GM12878 (cell line): ENCODE measurements around the gene LXN. TPM values are rescaled to one million over a fixed set of nuclear protein-coding genes. Genes with fewer than 3 reads are reported as not detected.

Experiments
- ATAC-seq: fragments of 200-7000 bp; cut with Tn5 transposase; 3 replicates; pipeline ENCODE4 v1.9.1; 2020; ENCODE audit warnings: mild to moderate bottlenecking, moderate library complexity
- BruUV-seq: library from RNA; stranded (reverse); fragments of 400-500 nt; replicated peaks from 2 replicates; lab custom pipeline; 2021; lab: Mats Ljungman, UMichigan
- CTCF ChIA-PET: fragments of 300-600 bp; sonication (Branson Sonifier 250); formaldehyde crosslinking; extraction: SDS; loops from one replicate; lab custom pipeline; 2021; ENCODE audit warnings: inconsistent platforms; lab: Yijun Ruan, JAX
- POLR2A ChIA-PET: fragments of 350-600 bp; formaldehyde crosslinking; extraction: SDS; loops from one replicate; lab custom pipeline; 2021; ENCODE audit warnings: inconsistent platforms; lab: Charles Lee
- RAD21 ChIA-PET: fragments of 300-600 bp; sonication (Branson Sonifier 250); formaldehyde crosslinking; loops from one replicate; lab custom pipeline; 2023; ENCODE audit warnings: antibody characterized with exemption; ENCODE audit not compliant: unreplicated experiment; lab: Charles Lee
- SMC1A ChIA-PET: fragments of 300-600 bp; sonication (Branson Sonifier 250); formaldehyde crosslinking; loops from one replicate; lab custom pipeline; 2023; ENCODE audit not compliant: unreplicated experiment, uncharacterized antibody; lab: Charles Lee
- DNase-seq: peaks from one replicate; pipeline ENCODE4 v3.0.0-alpha.2; 2011; ENCODE audit warnings: low read depth, low spot score
- FAIRE-seq: peaks from 3 replicates; lab custom pipeline; 2011; peaks lifted over from hg19 to GRCh38; lab: Jason Lieb, UNC
- H2AFZ ChIP-seq: 2 replicates; pipeline ENCODE4 v1.6.0; 2011; ENCODE audit warnings: low read depth, low read length, control low read depth; ENCODE audit not compliant: control insufficient read depth
- H3K27ac ChIP-seq: 2 replicates; pipeline ENCODE4 v1.5.1; 2011; ENCODE audit warnings: control low read depth; ENCODE audit not compliant: control insufficient read depth, insufficient read depth
- H3K27me3 ChIP-seq, 2 experiments: replicated peaks in 1 of 2; 2 replicates each; pipeline versions ENCODE4 v1.6.0 to v1.6.1; 2011; ENCODE audit warnings: low read length in 1 of 2; ENCODE audit not compliant: control insufficient read depth in 2 of 2, insufficient read depth in 2 of 2
- H3K36me3 ChIP-seq, 2 experiments: 2 replicates each; pipeline ENCODE4 v1.5.1; 2011; ENCODE audit warnings: low read length in 1 of 2; ENCODE audit not compliant: control insufficient read depth in 2 of 2, insufficient read depth in 2 of 2
- H3K4me1 ChIP-seq: 2 replicates; pipeline ENCODE4 v1.6.1; 2011; ENCODE audit warnings: mild to moderate bottlenecking, low read length, moderate library complexity, mixed read lengths; ENCODE audit not compliant: control insufficient read depth, insufficient read depth
- H3K4me2 ChIP-seq: 2 replicates; pipeline ENCODE4 v1.6.0; 2011; ENCODE audit warnings: control low read depth; ENCODE audit not compliant: control insufficient read depth, insufficient read depth
- H3K4me3 ChIP-seq: fragments of 200-600 bp; sonication (generic); 2 replicates; pipeline ENCODE4 v1.5.1; 2016
- H3K79me2 ChIP-seq: 2 replicates; pipeline ENCODE4 v1.6.0; 2011; ENCODE audit warnings: low read length; ENCODE audit not compliant: control insufficient read depth, insufficient read depth
- H3K9ac ChIP-seq: 2 replicates; pipeline ENCODE4 v1.8.0; 2011; ENCODE audit warnings: low read length, control low read depth, mixed read lengths; ENCODE audit not compliant: control insufficient read depth, insufficient read depth
- H3K9me3 ChIP-seq: replicated peaks from 3 replicates; pipeline ENCODE4 v1.5.1; 2011; ENCODE audit warnings: mild to moderate bottlenecking, low read length; ENCODE audit not compliant: control insufficient read depth, insufficient read depth
- H4K20me1 ChIP-seq: 2 replicates; pipeline ENCODE4 v1.6.0; 2011; ENCODE audit not compliant: control insufficient read depth, insufficient read depth
- BCL11A ChIP-seq: IDR thresholded peaks from 2 replicates; pipeline ENCODE4 v1.6.1; 2011; ENCODE audit warnings: low read depth, low read length
- CREM ChIP-seq: IDR thresholded peaks from 2 replicates; pipeline ENCODE4 v1.6.1; 2014; ENCODE audit warnings: antibody characterized with exemption, low read depth
- FOS ChIP-seq: IDR thresholded peaks from 3 replicates; pipeline ENCODE4 v1.6.1; 2011; ENCODE audit warnings: borderline replicate concordance; ENCODE audit not compliant: insufficient read length; ENCODE audit errors: extremely low read depth
- GATAD2B ChIP-seq: fragments of 450-650 bp; conservative IDR thresholded peaks from 2 replicates; pipeline ENCODE4 v1.6.1; 2017; ENCODE audit warnings: low read depth, mild to moderate bottlenecking, moderate library complexity
- HDAC2 ChIP-seq: fragments of 200-600 bp; sonication (generic); IDR thresholded peaks from 2 replicates; pipeline ENCODE4 v1.6.1; 2017
- NFXL1 ChIP-seq: fragments of 450-650 bp; IDR thresholded peaks from 2 replicates; pipeline ENCODE4 v1.6.1; 2017; ENCODE audit warnings: antibody characterized with exemption, mild to moderate bottlenecking, borderline replicate concordance
- PAX8 ChIP-seq: fragments of 450-650 bp; IDR thresholded peaks from 2 replicates; pipeline ENCODE4 v1.6.1; 2017; ENCODE audit warnings: mild to moderate bottlenecking, moderate library complexity
- SMAD5 ChIP-seq: IDR thresholded peaks from 2 replicates; pipeline ENCODE4 v1.6.1; 2016; ENCODE audit warnings: antibody characterized with exemption, low read depth
- TBL1XR1 ChIP-seq: IDR thresholded peaks from 2 replicates; pipeline ENCODE4 v1.6.1; 2012; ENCODE audit warnings: low read depth, low read length, improper control_type of control experiment
- ZNF207 ChIP-seq: fragments of 450-650 bp; IDR thresholded peaks from 2 replicates; pipeline ENCODE4 v1.6.1; 2014; ENCODE audit warnings: antibody characterized with exemption, mild to moderate bottlenecking, borderline replicate concordance
- WGBS: methylation state at CpG from one replicate; pipeline ENCODE4 v1.1.6; 2016; ENCODE audit warnings: low lambda C conversion rate; ENCODE audit not compliant: insufficient replicate concordance, insufficient coverage; ENCODE audit errors: missing lambda C conversion rate; 5-methylcytosine and 5-hydroxymethylcytosine counted together
- in situ Hi-C: fragments of 300-500 bp; cut with MboI; formaldehyde crosslinking; loops from 9 replicates; pipeline ENCODE4 v1.14.3; 2018; ENCODE audit warnings: mixed read lengths
- intact Hi-C: fragments of 100-400 bp; cut with micrococcal nuclease; formaldehyde crosslinking; loops from one replicate; pipeline ENCODE4 v1.14.2; 2022; ENCODE audit not compliant: unreplicated experiment
- polyA plus RNA-seq, 11 experiments: library from polyadenylated mRNA; depleted of rRNA in 4 of 11; unstranded in 6 of 11; stranded (reverse) in 5 of 11; fragments of >200 nt; fragmentation: Nextera tagmentation in 4 of 11; fragmentation: Illumina TruSeq in 1 of 11; extraction: Ambion mirVana in 4 of 11; extraction: Trizol in 1 of 11; gene quantifications; 1 replicate in 1 of 11; 2 replicates in 10 of 11; pipeline versions ENCODE4 v1.2.1 to v1.2.3, GENCODE V29; 2011 to 2016; ENCODE audit warnings: inconsistent platforms in 2 of 11, missing spikeins in 2 of 11, low read depth in 1 of 11
- total RNA-seq, 4 experiments: library from RNA; depleted of rRNA in 3 of 4; stranded (reverse); fragments of >200 nt in 3 of 4; fragmentation: Illumina TruSeq in 1 of 4; extraction: Trizol in 1 of 4; gene quantifications; 2 replicates each; pipeline versions ENCODE4 v1.2.1 to v1.2.3, GENCODE V29; 2013 to 2021

LXN gene
- total and polyA plus RNA-seq, 10 of the 15 experiments (the other 5 are each of a cell fraction or from before 2014, with no cell fraction given): 10.7 to 45.0 (median 20.4) TPM

DNA sequence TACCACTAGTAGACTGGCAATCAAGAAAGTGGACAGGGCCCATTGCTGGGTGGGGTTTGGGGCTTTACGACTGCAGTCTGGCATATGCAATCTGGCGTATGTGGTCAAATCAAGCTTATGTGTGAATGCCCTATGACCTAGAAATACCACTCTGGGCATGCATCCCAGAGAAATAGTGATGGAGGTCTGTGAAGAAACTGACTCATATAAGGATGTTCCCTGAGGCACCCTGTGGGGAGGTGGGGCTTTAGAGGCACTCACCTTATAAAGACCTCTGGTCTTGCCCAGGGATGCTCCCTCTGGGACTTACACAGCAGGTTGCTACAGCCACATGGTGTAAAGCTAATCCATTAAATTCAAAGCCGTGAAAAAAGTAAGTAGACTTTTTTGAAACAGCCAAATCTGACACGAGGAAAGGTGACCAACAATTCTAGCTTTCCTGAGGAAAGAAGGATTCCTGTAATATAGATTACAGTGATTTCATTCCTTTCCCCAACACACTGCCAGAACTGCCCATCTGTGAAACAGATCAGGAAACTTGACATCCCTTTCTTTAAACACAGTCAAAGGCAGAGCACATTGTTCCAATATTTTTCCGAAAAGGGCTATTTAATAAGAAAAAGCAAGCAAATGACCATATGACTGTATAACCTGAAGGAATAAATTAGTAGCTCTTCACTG, 46.2 kb upstream of the LXN start:
- in situ Hi-C loops: no loop called here
- H3K27me3 ChIP-seq: no peaks in the 10 kb centered on the region
- H3K36me3 ChIP-seq: no peaks in the 10 kb centered on the region; a peak in 3 of 4 replicates
- H2AFZ ChIP-seq: no peak overlapping the region
- ChIA-PET POLR2A (interaction anchor here (0.7 kb wide), 1 partner anchor 126 kb away, joined by 3 read pairs; no protein-coding TSS in a partner anchor), SMC1A (no interaction called here), RAD21 (interaction anchor here (0.7 kb wide), 1 partner anchor 207 kb away, joined by 3 read pairs; no protein-coding TSS in a partner anchor)
- no peaks in the 10 kb centered on the region for H3K9me3 ChIP-seq
- H3K4me3 ChIP-seq: no peak overlapping the region
- H3K79me2 ChIP-seq: no peaks in the 10 kb centered on the region
- no TSS peak for BruUV-seq
- no peaks in the 10 kb centered on the region for H3K4me1 ChIP-seq
- no peak for DNase-seq
- H3K27ac ChIP-seq: no peak overlapping the region
- 95% methylated on average over 5 of the region's 5 CpGs for WGBS
- H4K20me1 ChIP-seq: no peaks in the 10 kb centered on the region
- ATAC-seq: no peak
- TF ChIP-seq NFXL1 (no peak), CREM (no peak), BCL11A (no peak), HDAC2 (no peak), GATAD2B (no peak), ZNF207 (no peak), FOS (no peak), TBL1XR1 (no peak), PAX8 (no peak), SMAD5 (no peak)
- TF ChIP-seq, all 136 proteins: peak for 0
- intact Hi-C loops: no loop called here
- H3K9ac ChIP-seq: no peak overlapping the region
- CTCF ChIA-PET: interaction anchor here (0.9 to 2.0 kb wide), 3 partner anchors 8 to 15 kb away, joined by 3 to 14 read pairs (median 6); no protein-coding TSS in a partner anchor
- no peak overlapping the region for H3K4me2 ChIP-seq
- FAIRE-seq: no peak
